Measurements from ENCODE around the gene FMNL1.
"Not testable (repeated sequence)": the region's sequence is repeated elsewhere in the genome, so short reads cannot be mapped to it uniquely, and the experiment has no call there.

FMNL1 gene

DNA sequence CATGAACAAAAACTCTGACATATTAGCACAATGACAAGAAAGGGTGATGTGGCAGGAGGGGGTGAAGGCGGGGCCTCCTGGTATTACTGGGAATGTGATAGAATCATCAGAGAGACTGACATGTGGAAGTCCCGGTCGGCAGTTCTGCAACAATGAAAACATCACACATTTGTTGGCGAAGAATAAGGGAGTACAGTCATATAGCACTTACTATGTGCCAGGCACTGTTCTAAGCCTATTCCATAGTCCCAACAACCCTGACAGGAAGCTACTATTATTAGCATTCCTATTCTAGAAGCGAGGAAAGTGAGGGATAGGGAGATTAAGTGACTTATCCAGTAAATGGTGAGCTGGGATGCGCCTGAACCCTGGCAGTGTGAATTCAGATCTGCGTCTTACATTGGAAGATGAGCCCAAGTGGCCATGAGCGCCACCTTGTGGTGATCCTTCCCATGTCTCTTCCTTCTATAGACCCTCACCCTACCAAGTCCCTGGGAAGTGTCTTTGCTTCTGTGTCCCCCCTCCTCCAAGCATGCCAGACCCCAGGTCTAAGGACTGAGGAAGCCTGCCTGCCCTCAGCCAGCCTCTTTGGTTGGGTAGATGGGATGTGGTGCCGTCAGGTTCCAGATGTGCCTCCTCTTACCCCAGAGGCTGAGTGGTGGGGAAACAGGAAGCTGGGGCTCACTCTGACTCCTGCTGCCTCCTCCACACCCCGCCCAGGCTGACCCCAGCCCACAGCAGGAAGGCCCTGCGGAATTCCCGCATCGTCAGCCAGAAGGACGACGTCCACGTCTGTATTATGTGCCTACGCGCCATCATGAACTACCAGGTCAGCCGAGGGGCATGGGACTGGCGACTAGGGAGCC lies 14.0 kb downstream of the FMNL1 start:
- peak; percentile 78 for DNase-seq (ENCODE audit: low read depth, low spot score)

DNA sequence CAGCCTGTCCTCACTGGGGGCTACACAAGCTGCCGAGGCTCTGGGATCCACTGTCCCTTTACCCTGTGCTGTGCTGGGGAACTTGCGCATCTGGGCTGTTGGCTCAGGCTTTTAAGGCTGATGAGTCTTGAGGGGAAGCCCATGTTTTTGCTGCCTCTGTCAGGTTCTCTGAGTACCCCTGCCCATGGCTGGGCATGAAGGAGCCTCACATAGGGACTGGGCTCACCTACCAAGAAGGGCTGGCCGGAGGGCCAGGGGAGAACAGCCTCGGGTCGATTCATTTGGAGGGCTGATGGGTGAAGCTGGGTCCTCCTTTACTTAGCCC lies 14.6 kb downstream of the FMNL1 start:
- no peak for DNase-seq (ENCODE audit: low read depth, low spot score)

DNA sequence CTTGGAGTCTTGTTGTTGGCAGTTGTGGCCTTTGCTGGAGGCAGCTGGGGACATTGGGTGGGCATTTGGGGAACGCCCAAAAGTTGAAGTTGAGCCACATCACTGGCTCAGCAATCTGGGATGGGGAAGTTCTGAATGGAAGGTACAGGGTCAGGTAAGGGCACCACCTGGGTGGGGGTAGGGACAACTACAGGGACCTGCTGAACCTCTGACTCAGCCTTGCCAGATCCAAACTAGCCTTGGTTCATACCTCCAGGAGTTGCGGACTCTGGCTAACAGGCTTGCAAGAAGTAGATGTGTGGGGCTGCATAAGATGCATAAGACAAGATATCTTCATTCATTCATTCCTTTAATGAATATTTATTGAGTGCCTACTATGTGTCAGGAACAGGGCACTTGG lies 16.0 kb downstream of the FMNL1 start:
- no peak for DNase-seq (ENCODE audit: low read depth, low spot score)

DNA sequence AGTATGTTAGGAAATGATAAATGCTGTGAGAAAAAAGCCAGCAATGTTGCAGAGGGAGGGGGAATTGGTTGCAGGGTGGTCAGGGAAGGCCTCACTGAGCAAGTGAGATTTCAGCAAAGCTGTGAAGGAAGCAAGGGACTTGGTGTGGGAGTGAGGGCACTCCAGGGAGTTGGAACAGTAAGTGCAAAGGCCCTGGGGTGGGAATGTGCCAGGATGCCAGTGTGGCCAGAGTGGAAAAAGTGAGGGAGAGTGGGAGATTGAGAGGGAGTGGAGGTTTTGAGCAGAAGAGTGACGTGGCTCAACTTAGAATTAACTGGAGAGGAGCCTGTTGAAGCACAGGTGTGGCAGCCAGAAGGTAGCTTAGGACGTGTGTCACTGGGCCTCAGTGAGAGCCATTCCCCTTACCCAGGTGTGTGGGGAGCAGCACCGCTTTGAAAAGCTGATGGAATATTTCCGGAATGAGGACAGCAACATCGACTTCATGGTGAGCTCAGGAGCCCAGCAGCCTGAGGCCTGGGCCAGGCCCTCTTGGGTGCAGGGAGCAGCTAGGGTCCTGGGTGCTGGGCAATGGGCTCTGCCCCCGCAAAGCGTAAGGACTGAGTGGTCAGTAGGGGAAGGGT lies 16.6 kb downstream of the FMNL1 start:
- DNase-seq (ENCODE audit: low read depth, low spot score), result no peak

DNA sequence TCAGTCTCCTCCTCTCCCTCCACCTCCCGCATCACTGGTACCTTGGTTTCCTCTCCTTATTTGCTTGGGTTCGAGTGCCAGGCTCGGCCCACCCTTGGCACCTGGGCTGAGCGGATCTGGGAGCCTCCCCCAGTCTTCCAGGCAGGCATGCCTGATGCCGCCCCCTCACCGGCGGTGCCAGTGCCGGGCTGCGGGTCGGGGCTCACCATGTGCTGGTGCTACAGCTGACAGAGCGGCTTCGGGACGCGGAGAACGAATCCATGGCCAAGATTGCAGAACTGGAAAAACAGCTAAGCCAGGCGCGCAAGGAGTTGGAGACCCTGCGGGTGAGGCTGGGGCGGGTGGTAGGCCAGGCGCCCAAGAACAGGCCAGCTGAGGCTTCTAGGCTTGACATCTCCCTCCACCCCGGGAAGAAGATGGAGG lies 19.2 kb downstream of the FMNL1 start:
- no peak for DNase-seq (ENCODE audit: low read depth, low spot score)

DNA sequence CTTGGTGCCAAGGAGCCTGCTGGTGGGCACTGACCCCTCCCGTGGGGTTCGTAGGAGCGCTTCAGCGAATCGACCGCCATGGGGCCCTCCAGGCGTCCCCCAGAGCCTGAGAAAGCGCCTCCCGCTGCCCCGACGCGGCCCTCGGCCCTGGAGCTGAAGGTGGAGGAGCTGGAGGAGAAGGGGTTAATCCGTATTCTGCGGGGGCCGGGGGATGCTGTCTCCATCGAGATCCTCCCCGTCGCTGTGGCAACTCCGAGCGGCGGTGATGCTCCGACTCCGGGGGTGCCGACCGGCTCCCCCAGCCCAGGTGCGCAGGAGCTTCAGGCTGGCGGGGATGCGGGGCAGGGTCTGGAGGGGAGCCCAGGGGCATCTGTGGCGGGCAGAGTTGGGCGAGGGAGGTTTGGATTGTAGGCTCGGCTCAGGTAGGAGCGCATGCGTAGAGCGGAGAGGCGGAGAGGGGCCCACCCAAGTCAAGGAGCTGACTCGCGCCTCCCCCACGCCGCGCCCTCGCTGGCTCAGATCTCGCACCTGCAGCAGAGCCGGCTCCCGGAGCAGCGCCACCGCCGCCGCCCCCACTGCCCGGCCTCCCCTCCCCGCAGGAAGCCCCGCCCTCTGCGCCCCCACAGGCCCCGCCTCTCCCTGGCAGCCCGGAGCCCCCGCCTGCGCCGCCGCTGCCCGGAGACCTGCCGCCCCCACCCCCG lies 19.8 kb downstream of the FMNL1 start:
- DNase-seq (ENCODE audit: low read depth, low spot score), result no peak

DNA sequence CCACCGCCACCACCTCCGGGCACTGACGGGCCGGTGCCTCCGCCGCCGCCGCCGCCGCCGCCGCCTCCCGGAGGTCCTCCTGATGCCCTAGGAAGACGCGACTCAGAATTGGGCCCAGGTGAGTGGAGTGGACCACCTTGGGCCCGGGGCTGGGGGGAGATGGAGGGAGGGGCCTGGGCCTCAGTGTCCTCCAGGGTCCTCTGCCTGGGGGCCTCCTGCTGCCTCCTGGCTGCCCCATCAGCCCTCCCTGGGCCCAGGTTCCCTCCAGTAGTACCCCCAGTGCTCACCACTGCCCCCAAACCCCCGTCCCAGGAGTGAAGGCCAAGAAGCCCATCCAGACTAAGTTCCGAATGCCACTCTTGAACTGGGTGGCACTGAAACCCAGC lies 20.3 kb downstream of the FMNL1 start:
- DNase-seq (ENCODE audit: low read depth, low spot score), result no peak

DNA sequence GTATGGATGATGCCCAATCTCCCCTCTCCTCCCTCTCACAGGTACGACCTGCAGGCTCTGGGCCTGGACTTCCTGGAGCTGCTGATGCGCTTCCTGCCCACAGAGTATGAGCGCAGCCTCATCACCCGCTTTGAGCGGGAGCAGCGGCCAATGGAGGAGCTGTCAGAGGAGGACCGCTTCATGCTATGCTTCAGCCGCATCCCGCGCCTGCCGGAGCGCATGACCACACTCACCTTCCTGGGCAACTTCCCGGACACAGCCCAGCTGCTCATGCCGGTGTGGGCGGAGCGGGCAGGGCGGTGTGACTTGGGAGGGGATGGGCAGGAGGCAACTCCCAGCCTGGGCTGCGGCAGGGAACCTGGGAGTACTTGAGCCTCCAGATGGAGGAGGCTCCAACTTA lies 22.1 kb downstream of the FMNL1 start:
- DNase-seq (ENCODE audit: low read depth, low spot score), result no peak

DNA sequence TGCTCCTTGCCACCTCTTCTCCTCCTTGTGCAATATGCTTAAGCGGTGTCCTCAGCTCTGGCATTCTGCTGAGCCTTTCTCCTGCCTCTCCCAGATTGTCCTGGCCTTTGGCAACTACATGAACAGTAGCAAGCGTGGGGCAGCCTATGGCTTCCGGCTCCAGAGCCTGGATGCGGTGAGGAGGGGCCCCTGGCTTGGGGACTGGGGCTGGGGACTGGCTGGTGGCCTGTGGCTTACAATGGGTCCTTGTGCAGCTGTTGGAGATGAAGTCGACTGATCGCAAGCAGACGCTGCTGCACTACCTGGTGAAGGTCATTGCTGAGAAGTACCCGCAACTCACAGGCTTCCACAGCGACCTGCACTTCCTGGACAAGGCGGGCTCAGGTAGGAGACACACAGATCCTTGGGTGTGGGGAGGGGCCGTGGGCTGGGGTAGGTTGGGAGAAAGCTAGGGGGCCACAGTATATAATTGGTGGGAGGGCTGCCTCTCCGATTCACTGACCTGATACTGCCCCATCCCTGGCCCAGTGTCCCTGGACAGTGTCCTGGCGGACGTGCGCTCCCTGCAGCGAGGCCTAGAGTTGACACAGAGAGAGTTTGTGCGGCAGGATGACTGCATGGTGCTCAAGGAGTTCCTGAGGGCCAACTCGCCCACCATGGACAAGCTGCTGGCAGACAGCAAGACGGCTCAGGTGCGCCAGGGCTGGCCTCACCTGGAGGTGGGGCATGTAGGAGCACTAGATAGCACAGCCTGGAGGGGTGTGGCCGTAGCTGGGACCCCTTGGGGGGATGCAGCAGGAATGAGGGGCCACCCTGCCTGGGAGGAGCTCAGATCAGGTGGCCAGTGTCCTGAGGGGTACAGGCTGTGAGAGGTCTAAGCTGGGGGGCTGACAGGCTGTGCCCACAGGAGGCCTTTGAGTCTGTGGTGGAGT lies 23.3 kb downstream of the FMNL1 start:
- no peak for DNase-seq (ENCODE audit: low read depth, low spot score)

DNA sequence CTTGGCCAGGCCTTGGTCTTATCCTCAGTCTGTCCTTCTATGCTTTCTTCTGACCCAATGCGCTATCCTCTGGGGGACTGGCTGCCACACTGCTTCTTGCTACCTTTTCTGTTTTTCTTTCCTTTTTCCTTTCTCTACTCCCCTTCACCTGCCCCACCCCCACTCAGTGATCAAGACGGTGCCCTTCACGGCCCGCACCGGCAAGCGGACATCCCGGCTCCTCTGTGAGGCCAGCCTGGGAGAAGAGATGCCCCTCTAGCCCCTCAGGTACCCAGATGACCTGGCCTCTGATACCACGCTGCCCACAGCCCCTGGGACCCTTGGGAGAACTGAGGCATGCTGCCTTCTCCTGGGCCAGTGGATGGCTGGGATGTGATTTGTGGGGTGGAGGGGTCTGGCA lies 24.7 kb downstream of the FMNL1 start:
- no peak for DNase-seq (ENCODE audit: low read depth, low spot score)

DNA sequence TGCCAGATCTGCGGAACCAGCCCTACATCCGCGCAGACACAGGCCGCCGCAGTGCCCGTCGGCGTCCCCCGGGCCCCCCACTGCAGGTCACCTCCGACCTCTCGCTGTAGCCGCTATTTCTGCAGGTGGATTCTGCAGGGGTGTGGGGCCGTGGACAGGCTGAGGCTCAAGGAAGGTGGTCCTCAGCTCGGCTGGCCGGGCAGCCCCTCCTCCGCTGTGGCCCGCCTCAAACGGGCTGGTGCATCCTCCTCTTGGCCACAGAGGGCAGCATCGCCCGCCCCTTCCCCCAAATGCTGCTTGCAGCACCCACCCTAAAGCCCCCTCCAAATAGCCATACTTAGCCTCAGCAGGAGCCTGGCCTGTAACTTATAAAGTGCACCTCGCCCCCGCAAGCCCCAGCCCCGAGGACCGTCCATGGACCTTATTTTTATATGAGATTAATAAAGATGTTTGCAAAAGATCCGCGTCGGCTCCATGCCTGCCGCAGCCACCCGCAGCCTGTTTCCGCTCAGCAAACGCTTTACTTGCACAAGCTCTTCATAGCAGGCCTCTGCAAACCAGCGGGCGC lies 25.3 kb downstream of the FMNL1 start:
- no peak for DNase-seq (ENCODE audit: low read depth, low spot score)

DNA sequence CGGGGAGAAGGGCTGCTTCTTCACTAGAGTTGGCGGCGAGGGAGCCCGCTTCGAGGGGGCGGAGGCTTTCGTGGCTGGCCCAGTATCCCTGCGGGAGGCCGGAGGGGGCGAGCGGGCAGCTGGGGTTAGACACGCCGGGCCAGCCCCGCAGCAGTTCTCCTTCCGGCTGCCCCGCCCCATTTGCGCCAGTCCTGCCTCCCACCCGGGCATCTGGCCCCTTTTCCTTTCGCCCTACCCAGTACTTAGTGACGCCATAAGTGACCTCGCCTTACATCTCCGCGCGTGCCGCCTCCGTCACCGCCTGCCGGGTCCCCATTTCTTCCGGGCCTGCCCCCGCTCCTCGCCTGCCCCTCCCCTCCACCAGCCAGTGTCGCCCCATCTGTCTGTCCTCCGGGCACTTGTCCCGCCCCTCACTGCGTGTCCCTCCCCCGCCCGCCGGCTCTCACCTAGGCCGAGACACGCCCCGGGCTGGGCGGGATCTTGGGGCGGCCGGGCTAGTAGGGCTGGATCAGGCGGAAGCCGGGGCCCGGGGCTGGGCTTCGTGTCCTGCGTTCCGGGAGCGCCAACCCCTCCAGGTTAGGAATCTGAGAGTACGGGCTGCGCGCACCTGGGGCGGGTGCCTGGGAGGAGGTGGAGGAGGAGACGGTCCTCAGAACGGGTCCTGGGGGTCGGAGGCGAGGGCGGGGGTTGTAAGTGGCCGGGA lies 25.9 kb downstream of the FMNL1 start:
- peak; percentile 81 for DNase-seq (ENCODE audit: low read depth, low spot score)

DNA sequence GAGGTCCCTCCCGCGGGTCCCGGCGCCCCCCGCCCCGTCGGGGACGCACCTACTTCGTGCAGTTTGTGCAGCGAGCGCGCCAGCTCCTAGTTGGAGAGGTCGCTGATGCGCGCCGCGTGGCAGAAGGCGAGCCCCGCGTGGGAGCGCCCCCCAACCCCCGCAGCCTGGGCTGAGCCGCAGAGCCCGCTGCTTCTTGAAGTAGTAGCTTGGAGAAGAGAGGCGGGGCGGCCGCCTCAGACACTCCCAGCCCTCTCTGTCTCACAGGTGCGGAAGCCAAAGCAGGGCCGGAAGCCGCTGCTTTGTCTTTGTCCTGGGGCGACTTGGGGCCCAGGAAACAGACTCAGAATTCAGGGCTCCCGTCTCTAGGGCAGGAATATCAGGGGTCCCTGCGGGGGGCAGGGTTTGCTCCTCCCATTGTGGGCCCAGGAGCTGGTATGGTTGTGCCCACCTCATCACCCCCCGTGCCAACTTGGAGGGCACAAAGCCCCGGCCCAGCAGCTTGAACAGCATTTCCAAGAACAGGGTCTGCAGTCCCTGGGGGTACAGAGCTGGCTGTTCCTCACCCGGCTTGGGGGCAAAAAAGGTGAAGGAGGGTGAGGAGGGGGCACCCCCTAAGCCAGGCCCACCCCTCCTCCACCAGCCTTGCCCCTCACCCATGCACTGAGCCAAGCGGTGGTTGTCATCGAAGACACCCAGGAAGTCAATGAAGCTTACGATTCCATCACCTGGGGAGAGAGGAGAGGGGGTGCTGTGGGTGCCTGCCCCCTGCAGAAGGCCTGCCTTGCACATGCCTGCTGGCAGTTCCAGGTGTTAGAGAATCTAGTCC lies 26.7 kb downstream of the FMNL1 start:
- no peak for DNase-seq (ENCODE audit: low read depth, low spot score)

DNA sequence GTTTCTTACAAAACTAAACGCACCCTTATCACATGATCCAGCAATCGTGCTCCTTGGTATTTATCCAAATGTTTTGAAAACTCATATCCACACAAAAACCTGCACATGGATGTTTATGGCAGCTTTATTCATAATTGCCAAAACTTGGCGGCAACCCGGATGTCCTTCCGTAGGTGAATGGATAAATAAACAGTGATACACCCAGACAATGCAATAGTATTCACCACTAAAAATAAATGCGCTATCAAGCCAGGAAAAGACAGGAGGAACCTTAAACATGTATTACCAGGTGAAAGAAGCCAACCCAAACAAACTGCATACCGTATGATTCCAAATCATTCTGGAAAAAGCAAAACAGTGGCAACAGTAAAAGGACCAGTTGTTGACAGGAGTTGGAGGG lies 30.2 kb downstream of the FMNL1 start:
- no peak for DNase-seq (ENCODE audit: low read depth, low spot score)

DNA sequence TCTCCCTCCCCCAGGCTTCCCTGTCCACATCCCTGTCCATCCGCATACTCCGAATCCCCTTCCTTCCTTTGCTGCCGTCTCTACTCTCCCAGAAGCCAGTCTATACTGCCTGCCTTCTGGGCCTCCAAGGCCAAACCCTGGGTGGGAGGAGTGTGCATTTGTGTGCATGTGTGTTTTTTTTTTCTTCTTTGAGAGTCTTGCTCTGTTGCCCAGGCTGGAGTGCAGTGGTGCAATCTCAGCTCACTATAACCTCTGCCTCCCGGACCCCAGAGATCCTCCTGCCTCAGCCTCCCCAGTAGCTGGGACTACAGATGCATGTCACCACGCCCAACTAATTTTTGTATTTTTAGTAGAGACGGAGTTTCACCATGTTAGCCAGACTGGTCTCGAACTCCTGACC lies 31.6 kb downstream of the FMNL1 start:
- not testable (repeated sequence) for DNase-seq (ENCODE audit: low read depth, low spot score)

DNA sequence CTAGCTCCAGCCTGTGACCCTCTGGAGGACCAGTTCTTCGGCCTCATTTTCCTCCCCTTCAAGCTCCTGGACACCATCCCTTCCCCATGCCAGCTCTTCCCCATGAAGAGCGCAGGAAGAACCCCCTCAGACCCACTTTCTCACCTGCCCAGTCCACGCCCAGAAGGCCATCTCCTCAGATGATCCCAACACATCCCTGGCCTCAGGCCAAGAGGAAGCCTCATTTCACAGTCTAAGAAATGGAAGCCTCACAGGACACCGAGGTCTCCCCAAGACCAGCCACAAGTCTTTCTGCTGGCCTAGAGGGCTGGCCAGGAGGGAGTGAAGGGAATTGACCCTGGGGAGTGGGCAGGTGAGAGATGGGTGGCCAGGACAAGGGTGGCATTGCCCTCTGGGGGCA lies 32.2 kb downstream of the FMNL1 start:
- DNase-seq (ENCODE audit: low read depth, low spot score), result no peak

DNA sequence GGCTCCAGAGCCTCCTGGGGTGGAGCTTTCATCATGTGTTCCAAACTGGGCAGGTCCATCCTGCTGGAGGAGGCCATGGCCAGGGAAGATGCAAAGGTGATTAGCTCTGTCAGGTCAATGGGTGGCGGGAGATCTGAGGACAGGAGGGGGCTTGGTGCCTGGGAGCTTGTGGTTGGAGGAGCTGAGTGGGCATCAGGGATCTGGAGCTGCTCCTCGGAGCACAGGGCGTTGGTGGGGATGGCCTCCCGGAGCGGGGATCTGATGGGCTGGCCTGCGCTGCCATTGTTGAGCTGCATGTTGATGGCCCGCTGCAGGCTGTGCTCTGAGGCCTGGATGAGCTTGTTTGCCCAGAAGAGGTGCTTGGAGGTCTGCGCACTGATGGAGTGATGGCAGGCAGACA lies 33.7 kb downstream of the FMNL1 start:
- no peak for DNase-seq (ENCODE audit: low read depth, low spot score)

DNA sequence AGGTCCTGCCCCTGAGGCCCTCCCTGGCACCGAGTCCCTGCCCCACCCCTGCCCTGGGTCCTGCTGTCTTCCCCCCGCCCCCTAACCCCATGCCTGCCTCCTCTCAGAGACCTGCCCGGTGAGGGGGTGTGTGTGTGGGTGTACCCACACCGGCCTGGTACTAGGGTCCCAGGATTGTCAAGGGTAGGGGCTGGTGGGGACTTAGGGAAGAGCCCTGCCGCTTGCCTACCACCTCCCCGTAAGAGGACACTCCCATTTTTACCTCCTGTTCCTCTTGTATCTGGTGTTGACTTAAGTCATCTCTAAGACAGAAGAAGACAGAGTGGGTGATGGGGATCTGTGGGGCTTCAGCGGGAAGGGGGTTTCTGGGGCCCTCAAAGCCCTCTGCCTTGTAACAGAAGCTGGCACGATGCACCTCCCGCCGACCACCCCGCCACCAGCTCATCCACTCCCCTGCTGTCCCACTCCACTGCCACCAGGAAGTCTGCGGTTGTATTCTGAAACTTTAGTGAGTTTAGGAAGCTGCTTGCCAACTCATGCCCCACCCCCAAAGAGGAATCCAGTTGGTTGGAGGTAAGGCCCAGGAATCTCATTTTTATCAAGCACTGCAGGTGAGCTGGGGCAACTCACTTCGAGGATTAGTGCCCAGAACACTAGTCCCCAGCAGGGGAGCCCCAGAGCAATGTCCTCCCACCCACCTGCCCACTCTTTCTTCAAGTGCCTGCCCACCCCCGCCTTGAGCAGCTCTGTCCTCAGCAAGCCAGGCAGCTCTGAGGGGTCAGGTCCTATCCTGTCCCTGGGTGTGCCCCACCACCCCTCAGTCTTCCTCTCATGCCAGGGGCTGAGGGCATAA lies 34.7 kb downstream of the FMNL1 start:
- no peak for DNase-seq (ENCODE audit: low read depth, low spot score)

DNA sequence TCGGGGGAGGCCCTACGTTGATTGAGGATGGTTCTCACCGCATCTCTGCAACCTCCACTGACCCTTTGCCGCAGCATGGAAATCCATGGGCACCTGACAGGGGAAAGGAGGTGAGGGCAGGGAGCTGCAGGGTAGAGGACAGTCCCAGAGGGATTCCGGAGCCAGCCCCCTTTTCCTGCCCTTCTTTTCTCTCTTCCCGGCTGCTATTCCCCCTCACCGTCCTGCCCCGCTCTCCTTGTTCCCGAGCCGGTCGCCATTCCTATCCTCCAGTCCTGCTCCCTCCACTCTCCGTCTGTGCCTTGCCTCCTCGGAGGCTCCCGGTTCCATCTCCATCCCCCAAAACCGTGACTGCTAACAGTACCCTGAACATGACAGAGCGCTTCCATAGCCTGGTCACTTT lies 35.4 kb downstream of the FMNL1 start:
- DNase-seq (ENCODE audit: low read depth, low spot score), result no peak

Data from iPS DF 19.7 (cell line).